ENCODE results near the gene IL17B. TPM values are rescaled to one million over a fixed set of nuclear protein-coding genes. Genes with fewer than 3 reads are reported as not detected.

Gene IL17B
- total and polyA plus RNA-seq, 2 of the 8 experiments (the other 6 are each of a cell fraction or from before 2014, with no cell fraction given): 0.18 TPM; not detected in 1

DNA sequence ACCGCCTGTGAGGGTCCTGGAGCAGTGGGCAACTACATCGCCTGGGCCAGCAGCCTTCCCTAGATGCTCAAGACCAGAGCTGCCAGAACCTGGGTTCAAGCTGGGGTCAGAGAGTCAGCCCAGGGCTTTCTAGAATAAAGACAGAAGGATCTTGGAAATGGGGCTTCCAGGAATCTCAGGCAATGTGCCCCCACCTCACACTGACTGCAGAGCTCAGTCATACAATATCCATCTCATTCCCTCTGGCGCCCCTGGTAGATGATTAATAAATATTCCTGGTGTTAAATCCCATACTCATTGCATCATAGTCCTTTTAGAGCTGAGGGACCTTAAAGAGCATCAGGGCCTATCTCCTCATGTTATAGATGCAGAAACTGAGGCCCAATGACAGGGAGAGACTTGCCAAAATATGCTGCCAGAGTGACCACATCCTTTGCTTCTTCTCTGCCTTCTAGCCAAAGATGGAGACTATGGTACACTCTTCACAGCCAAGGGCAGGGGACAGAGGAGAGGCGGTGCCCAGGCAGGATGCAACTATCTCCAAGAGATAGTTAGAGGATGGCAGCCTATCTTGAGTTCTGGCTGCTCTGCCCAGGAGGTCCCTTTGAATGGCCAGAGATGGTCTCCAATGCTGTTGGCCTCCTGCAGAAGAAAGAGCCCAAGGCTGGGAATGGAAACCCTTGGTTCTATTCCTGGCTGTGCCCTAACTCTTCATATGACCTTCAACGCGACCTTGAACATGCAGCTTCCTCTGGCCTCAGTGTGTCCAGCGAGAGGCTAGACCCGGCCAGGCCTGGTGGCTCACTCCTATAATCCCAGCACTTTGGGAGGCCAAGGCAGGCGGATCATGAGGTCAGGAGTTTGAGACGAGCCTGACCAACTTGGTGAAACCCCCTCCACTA lies 36.2 kb upstream of the IL17B start:
- H3K4ac ChIP-seq (replicated peaks; ENCODE audit: insufficient read length, low read depth, low read length): no peak overlapping the region
- no peaks in the 10 kb centered on the region for H3K36me3 ChIP-seq (ENCODE audit: control insufficient read depth in 2 of 4, insufficient read depth in 4 of 4, low read length in 3 of 4)
- peaks cover 0 to 6% (median 2%) of the 10 kb centered on the region in 4 experiments; a peak in 4 of 7 replicates for H3K4me1 ChIP-seq (replicated peaks in 1 of 4; ENCODE audit: control insufficient read depth in 3 of 4, insufficient read depth in 4 of 4, low read length in 3 of 4)
- no peak overlapping the region for H3K14ac ChIP-seq (ENCODE audit: insufficient read length)
- no peak overlapping the region for H4K5ac ChIP-seq (ENCODE audit: insufficient read length, low read depth, low read length)
- no peak overlapping the region for H2AFZ ChIP-seq (ENCODE audit: low read length)
- H2AK5ac ChIP-seq (ENCODE audit: low read depth, low read length): no peak overlapping the region
- no peak overlapping the region for H3K4me3 ChIP-seq (ENCODE audit: extremely low read depth in 1 of 4, insufficient read depth in 2 of 4, low read depth in 3 of 4, low read length in 4 of 4)
- no peak overlapping the region for H4K8ac ChIP-seq (ENCODE audit: extremely low read depth, insufficient read depth, low read length)
- no peak overlapping the region for H3K27ac ChIP-seq (ENCODE audit: low read depth, low read length)
- no peaks in the 10 kb centered on the region for H3K9me3 ChIP-seq (ENCODE audit: insufficient read depth in 2 of 2, low read depth in 1 of 2, low read length in 1 of 2)
- no peaks in the 10 kb centered on the region for H3K79me2 ChIP-seq (ENCODE audit: control insufficient read depth in 1 of 2, insufficient read depth in 2 of 2, low read length in 2 of 2)
- H2BK12ac ChIP-seq (ENCODE audit: low read depth, low read length): no peak overlapping the region
- no peaks in the 10 kb centered on the region for H3K27me3 ChIP-seq (replicated peaks in 1 of 4; ENCODE audit: control insufficient read depth in 3 of 4, extremely low read depth in 1 of 4, insufficient read depth in 3 of 4, low read length in 3 of 4)
- 92% methylated on average over 10 of the region's 10 CpGs; no CpG with 5 or more reads in 1 of the 2 experiments for WGBS, 2 experiments (ENCODE audit: extremely low coverage in 1 of 2, insufficient coverage in 1 of 2, insufficient read length in 1 of 2, insufficient replicate concordance in 2 of 2, low coverage in 1 of 2, low lambda C conversion rate in 2 of 2, missing lambda C conversion rate in 1 of 2)
- no peaks in the 10 kb centered on the region for H4K20me1 ChIP-seq (replicated peaks in 1 of 2; ENCODE audit: control insufficient read depth in 1 of 2, insufficient read depth in 2 of 2, low read length in 2 of 2)
- CTCF ChIA-PET (ENCODE audit: partially characterized antibody): interaction anchor here (0.6 to 15.4 kb wide), 16 partner anchors 9 to 200 kb away, joined by 3 to 315 read pairs (median 7); partner anchors contain the start of gene PCYOX1L
- POLR2A ChIA-PET (ENCODE audit: partially characterized antibody): interaction anchor here (0.7 to 2.0 kb wide), 6 partner anchors 8 to 136 kb away, joined by 3 to 8 read pairs (median 3); no protein-coding TSS in a partner anchor
- H3K18ac ChIP-seq (ENCODE audit: extremely low read depth, low read length): no peak overlapping the region
- H4K91ac ChIP-seq (replicated peaks; ENCODE audit: insufficient read length, low read length): no peak overlapping the region
- no peaks in the 10 kb centered on the region for H3K23me2 ChIP-seq (ENCODE audit: low read depth, low read length)
- no peak overlapping the region for H3K9ac ChIP-seq (replicated peaks in 1 of 4; ENCODE audit: extremely low read depth in 1 of 4, low read depth in 3 of 4, low read length in 3 of 4)
- FAIRE-seq (no peak), DNase-seq (ENCODE audit: low read depth in 1 of 2, low spot score in 2 of 2) (no peak)
- H2BK20ac ChIP-seq (ENCODE audit: low read length): no peak overlapping the region
- no peak overlapping the region for H3K23ac ChIP-seq (ENCODE audit: insufficient read length)
- H3K4me2 ChIP-seq (ENCODE audit: insufficient read depth in 1 of 2, low read depth in 2 of 2, low read length in 2 of 2): no peak overlapping the region
- H3K56ac ChIP-seq (replicated peaks; ENCODE audit: insufficient read length, low read depth, low read length): no peak overlapping the region
- no peak overlapping the region for H2BK15ac ChIP-seq (ENCODE audit: low read length)
- H3K79me1 ChIP-seq (ENCODE audit: low read depth, low read length): no peaks in the 10 kb centered on the region
- no peak overlapping the region for H2BK120ac ChIP-seq (replicated peaks; ENCODE audit: low read depth, low read length)
- H2BK5ac ChIP-seq (ENCODE audit: low read depth, low read length): 0 out of 2 replicates have a peak overlapping the region, but pooled peaks have one; percentile 31
- TF ChIP-seq TCF12 (IDR thresholded peaks at IDR 0.05; ENCODE audit: low read depth, low read length) (no peak), TAF1 (IDR thresholded peaks at IDR 0.05; ENCODE audit: low read depth, low read length) (no peak), PHF8 (conservative IDR thresholded peaks at IDR 0.05; ENCODE audit: low read depth, low read length) (no peak), POLR2AphosphoS5 (IDR thresholded peaks at IDR 0.05; ENCODE audit: low read depth, low read length) (no peak), RNF2 (IDR thresholded peaks at IDR 0.05; ENCODE audit: borderline replicate concordance, low read depth, low read length, missing control alignments, poor library complexity, severe bottlenecking) (no peak), RAD21 (IDR thresholded peaks at IDR 0.05 in 1 of 2, conservative IDR thresholded peaks at IDR 0.05 in 1 of 2; ENCODE audit: low read depth in 2 of 2, low read length in 2 of 2) (no peak), SIRT6 (IDR thresholded peaks at IDR 0.05; ENCODE audit: low read length) (no peak), BCL11A (IDR thresholded peaks at IDR 0.05; ENCODE audit: low read depth in 2 of 2, low read length in 2 of 2) (no peak), EGR1 (IDR thresholded peaks at IDR 0.05; ENCODE audit: borderline replicate concordance, low read depth, low read length) (no peak), KDM1A (IDR thresholded peaks at IDR 0.05; ENCODE audit: borderline replicate concordance, low read length) (no peak), POU5F1 (IDR thresholded peaks at IDR 0.05; ENCODE audit: low read depth, low read length) (no peak), KDM5A (IDR thresholded peaks at IDR 0.05; ENCODE audit: low read length) (no peak)

All from H1 (cell line).